Measurements from ENCODE around the gene LDLRAD3.

- TF ChIP-seq POLR2A (IDR thresholded peaks at IDR 0.05; ENCODE audit: low read length), result no peak
- no peak for TF ChIP-seq GATA1 (IDR thresholded peaks at IDR 0.05; ENCODE audit: low read depth, low read length)
Measured at GRCh38 chr11:36214976-36215692, 271.3 kb downstream of the LDLRAD3 start.

Measured in erythroblast (primary cell).